ENCODE data around the gene INPP5K. TPM values are rescaled to one million over a fixed set of nuclear protein-coding genes. Genes with fewer than 3 reads are reported as not detected.

Gene INPP5K
- total and polyA plus RNA-seq, 2 donors, result 29.7 to 37.2 TPM

DNA sequence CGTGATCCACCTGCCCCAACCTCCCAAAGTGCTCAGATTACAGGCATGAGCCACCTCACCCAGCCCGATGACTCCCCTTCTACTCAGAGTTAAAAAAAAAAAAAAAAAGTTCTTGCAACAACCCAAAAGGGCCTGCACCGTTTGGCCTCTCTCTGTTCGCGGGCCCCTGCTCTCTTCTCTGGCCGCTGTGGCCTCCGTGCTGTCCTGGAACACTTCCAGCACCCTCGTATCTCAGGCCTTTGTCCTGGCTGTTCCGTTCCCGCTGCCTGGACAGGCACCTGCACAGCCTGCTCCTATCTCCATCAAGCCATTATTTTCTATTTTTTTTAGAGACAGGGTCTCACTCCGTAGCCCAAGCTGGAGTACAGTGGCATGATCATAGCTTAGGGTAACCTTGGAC lies 34.7 kb downstream of the INPP5K start:
- Histone ChIP-seq H3K4me1 (ENCODE audit: insufficient read depth) (no peaks in the 10 kb centered on the region), H3K4me3 (ENCODE audit: low read depth, low read length) (no peak overlapping the region), H3K27ac (ENCODE audit: low read depth) (no peak overlapping the region), H3K36me3 (ENCODE audit: insufficient read depth) (peaks cover 10% of the 10 kb centered on the region)
- WGBS, result 76% methylated on average over 11 of the region's 11 CpGs
- no peak for DNase-seq (ENCODE audit: extremely low spot score)

DNA sequence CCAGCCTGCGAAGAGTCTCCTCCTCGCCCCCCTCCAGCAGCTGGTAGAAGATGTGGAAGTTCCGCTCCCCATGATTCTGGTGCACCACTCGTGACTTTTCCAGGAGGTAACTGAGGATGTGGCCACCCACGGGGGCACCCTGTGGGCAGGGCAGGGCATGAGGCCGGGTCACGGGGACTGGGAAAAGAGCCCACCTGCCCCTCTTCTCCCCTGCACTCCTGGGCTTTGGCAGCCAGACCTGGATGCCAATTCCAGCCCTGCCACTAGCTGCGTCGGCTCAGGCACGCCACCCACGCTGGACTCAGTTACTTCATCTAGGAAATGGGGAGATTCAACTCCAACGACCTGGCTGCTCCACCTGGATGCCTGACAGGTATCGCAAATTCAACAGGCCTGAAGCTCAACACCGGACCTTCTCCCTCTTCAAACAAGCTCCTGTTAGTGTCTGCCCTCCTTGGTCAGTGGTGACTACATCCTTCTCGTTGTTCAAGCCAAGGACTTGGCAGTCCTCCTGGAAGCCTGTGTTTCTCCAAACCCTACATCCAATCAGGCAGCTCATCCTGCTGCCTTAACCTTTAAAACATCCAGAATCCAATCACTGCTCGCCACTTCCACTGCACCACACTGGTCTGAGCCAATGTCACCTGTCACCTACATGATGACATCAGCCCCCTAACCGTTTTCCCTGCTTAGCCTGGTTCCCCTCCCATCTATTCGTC lies 35.5 kb downstream of the INPP5K start:
- no peak for DNase-seq (ENCODE audit: extremely low spot score)
- Histone ChIP-seq H3K4me1 (ENCODE audit: insufficient read depth) (no peaks in the 10 kb centered on the region), H3K27ac (ENCODE audit: low read depth) (no peak overlapping the region), H3K4me3 (ENCODE audit: low read depth, low read length) (no peak overlapping the region), H3K36me3 (ENCODE audit: insufficient read depth) (peaks cover 10% of the 10 kb centered on the region)
- WGBS, result 81% methylated on average over 18 of the region's 18 CpGs

DNA sequence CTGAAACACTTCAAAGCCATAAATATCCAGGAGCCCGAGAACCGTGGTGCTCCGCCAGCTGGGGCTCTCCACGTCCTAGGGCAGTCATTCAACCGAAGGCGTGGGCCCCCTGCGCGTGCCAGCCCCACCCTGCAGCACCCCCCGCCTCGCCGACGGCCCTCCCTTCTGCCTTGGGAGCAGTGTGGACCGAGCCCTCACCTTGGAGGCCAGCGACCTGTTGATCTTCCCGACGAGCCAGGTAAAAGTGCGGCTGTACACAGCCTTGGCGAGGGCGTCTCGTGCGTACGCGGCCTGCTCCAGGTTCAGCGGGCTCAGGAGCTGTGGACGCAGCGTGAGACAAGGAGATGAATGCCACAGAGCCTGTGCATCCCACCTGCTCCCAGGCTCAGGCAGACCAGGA lies 38.0 kb downstream of the INPP5K start:
- H3K4me3 ChIP-seq (ENCODE audit: low read depth, low read length), result no peak overlapping the region
- no peaks in the 10 kb centered on the region for H3K4me1 ChIP-seq (ENCODE audit: insufficient read depth)
- WGBS, result 90% methylated on average over 26 of the region's 26 CpGs
- DNase-seq (ENCODE audit: extremely low spot score), result no peak
- peaks cover 9% of the 10 kb centered on the region for H3K36me3 ChIP-seq (ENCODE audit: insufficient read depth)
- H3K27ac ChIP-seq (ENCODE audit: low read depth), result no peak overlapping the region

DNA sequence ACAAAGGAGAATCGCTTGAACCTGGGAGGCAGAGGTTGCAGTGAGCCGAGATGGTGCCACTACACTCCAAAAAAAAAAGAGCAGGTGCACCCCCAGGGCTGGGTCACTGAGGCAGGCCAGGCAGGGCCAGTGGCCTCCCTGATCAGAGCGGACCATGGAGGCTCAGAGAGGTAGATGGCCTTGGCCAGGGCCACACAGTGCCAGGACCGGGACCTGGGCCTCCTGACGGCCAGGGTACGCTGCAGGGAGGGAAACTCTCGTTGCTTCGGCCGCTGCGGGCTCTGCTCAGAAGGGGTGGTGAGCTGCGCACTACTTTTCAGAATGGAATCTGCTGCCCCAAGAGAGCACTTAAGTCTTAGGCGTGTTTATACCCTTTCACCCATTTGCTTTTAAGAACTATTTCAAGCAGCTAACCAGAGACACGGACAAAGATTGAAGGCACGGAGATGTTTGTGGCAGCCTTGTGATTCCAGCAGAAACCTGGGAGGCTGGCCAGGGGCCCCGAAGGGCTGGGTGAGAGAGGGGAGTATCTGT lies 41.0 kb downstream of the INPP5K start:
- Histone ChIP-seq H3K4me3 (ENCODE audit: low read depth, low read length) (no peak overlapping the region), H3K27ac (ENCODE audit: low read depth) (no peak overlapping the region), H3K36me3 (ENCODE audit: insufficient read depth) (peaks cover 7% of the 10 kb centered on the region), H3K4me1 (ENCODE audit: insufficient read depth) (no peaks in the 10 kb centered on the region)
- 85% methylated on average over 15 of the region's 15 CpGs for WGBS
- no peak for DNase-seq (ENCODE audit: extremely low spot score)

DNA sequence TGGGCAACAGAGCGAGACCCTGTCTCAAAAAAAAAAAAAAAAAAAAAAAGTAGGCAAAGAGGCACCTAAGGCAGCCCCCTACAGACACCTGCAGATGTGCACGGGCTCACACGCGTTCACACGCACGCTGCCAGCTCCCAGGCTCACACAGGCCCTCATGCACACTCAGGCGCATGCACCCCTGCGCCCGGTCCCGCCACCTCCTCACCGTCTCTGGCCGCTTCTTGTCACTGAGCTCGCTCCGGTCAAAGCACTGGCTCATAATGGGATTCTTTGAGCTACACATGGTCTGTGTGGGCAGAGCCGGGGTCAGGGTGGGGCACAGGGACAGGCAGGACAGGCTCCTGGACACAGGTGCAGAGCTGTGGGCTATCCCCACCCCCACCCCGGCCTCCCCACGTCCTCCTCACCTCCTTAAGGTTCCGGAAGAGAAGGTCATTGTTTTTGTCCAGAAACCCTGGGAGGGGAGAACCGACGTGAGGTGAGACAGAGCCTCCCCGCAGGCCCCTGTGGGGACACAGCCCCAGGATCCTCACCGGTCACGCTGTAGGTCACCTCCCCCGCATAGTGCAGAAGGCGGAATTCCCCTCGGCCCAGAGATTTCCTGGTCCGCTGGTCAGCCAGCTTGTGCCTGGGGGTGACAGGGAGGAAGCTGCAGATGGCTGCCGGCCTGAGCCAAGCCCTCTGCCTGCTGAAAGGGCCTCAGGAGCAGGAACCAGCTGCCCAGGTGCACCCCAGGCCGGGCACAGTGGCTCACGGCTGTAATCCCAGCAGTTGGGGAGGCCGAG lies 41.8 kb downstream of the INPP5K start:
- no peaks in the 10 kb centered on the region for H3K4me1 ChIP-seq (ENCODE audit: insufficient read depth)
- DNase-seq (ENCODE audit: extremely low spot score), result no peak
- peaks cover 7% of the 10 kb centered on the region for H3K36me3 ChIP-seq (ENCODE audit: insufficient read depth)
- no peak overlapping the region for H3K4me3 ChIP-seq (ENCODE audit: low read depth, low read length)
- 87% methylated on average over 31 of the region's 31 CpGs for WGBS
- no peak overlapping the region for H3K27ac ChIP-seq (ENCODE audit: low read depth)

DNA sequence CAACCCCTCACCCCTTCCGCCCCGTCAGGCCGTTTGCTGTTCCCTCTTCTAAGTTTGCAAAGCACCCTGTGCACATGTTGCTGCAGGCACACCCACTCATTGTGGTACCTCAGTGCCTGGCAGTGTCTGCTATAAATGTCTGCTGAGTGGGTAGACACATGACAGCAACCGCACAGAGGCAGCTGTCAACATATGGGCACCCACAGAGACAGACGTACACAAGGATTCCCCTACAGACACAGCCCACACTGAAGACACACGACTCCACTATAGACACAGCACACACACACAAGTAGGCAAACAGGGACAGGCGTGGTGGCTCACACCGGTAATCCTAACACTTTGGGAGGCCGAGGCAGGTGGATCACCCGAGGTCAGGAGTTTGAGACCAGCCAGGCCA lies 42.6 kb downstream of the INPP5K start:
- Histone ChIP-seq H3K36me3 (ENCODE audit: insufficient read depth) (peaks cover 7% of the 10 kb centered on the region), H3K27ac (ENCODE audit: low read depth) (no peak overlapping the region), H3K4me3 (ENCODE audit: low read depth, low read length) (no peak overlapping the region), H3K4me1 (ENCODE audit: insufficient read depth) (no peaks in the 10 kb centered on the region)
- 86% methylated on average over 10 of the region's 10 CpGs for WGBS
- DNase-seq (ENCODE audit: extremely low spot score), result no peak

DNA sequence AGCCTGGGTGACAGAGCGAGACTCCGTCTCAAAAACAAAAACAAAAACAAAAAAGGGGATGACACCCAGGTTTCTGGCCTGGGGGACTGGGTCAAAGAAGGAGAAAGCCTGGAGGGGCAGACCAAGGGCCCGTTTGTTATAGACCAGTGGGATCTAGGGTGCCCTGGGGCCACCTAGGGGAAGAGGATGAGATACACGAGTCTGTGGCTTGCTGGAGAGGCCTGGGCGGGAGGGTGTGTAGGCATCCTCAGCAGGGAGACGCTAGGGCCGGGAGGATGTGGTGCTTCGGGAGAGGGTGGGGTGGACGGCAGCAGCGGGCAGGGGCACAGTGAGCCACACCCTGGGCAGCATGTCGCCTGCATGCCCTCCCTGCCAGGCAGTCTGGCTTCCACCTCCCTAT lies 43.2 kb downstream of the INPP5K start:
- no peak overlapping the region for H3K4me3 ChIP-seq (ENCODE audit: low read depth, low read length)
- no peak for DNase-seq (ENCODE audit: extremely low spot score)
- no peaks in the 10 kb centered on the region for H3K4me1 ChIP-seq (ENCODE audit: insufficient read depth)
- H3K36me3 ChIP-seq (ENCODE audit: insufficient read depth), result peaks cover 1% of the 10 kb centered on the region
- no peak overlapping the region for H3K27ac ChIP-seq (ENCODE audit: low read depth)
- 62% methylated on average over 11 of the region's 11 CpGs for WGBS

DNA sequence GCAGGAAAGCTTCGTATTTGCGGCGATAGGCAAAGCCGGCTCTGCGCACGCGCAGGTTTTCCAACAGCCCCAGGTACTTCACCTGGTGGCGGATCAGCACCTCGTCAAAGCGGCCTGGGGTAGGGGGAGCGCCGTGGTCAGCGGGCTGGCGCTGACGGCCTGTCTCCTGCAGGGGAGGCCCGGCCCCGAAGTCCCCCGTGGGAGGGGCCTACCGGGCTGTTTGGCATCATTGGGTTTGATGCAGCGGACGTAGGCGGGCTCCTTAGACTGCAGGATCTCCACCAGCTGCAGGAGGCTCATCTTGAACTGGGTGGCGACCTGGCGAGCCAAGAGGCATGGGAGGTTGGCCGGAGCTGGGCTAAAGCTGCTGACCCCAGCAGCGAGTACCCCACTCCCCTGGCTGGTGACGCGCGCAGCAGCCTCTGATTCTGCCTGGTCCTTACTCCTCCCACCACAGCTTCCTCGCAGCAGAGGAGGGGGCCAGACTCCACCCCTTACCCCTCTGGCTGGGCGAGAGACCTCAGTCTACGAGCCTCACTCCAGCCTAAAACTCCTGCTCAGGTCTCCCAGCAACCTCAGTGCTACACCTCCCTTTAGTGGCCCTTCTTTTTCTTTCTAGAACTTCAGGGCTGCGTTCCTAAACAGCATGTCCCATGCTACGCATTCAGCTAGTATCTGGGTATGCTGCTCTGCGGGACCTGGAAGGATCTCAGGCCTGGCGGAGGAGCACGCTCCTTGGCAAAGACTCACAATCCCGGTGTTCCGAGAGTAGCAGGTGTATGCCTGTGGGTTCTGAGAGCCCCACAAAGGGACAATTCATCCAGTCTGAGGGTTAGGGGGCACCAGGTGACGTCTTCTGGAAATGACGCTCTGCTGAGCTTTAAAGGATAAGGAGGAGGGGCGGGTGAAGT lies 44.2 kb downstream of the INPP5K start:
- no peaks in the 10 kb centered on the region for H3K36me3 ChIP-seq (ENCODE audit: insufficient read depth)
- H3K4me1 ChIP-seq (ENCODE audit: insufficient read depth), result no peaks in the 10 kb centered on the region
- H3K27ac ChIP-seq (ENCODE audit: low read depth), result no peak overlapping the region
- H3K4me3 ChIP-seq (ENCODE audit: low read depth, low read length), result no peak overlapping the region
- DNase-seq (ENCODE audit: extremely low spot score), result no peak
- WGBS, result 80% methylated on average over 42 of the region's 42 CpGs

DNA sequence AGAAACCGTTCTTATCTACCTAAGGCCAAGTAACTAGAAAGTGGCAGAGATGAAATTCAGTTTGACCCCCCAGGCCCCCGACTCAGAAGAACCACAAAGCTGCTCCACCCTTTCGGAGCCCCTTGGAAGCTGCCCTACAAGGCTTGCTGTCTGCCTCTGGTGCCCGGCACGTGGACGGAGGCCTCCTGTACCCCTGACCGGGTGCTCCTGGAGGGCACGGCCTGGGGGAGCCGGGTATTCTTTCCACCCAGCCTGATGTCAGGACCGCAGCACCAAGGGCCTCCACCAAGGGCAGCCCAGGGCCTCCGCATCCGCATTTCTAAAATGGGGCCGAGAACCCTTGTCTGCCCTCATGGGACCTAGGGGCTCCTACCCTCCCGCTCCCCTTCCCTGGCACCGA lies 44.9 kb downstream of the INPP5K start:
- H3K4me3 ChIP-seq (ENCODE audit: low read depth, low read length), result no peak overlapping the region
- H3K27ac ChIP-seq (ENCODE audit: low read depth), result no peak overlapping the region
- DNase-seq (ENCODE audit: extremely low spot score), result no peak
- WGBS, result 92% methylated on average over 15 of the region's 15 CpGs
- no peaks in the 10 kb centered on the region for H3K4me1 ChIP-seq (ENCODE audit: insufficient read depth)
- no peaks in the 10 kb centered on the region for H3K36me3 ChIP-seq (ENCODE audit: insufficient read depth)

DNA sequence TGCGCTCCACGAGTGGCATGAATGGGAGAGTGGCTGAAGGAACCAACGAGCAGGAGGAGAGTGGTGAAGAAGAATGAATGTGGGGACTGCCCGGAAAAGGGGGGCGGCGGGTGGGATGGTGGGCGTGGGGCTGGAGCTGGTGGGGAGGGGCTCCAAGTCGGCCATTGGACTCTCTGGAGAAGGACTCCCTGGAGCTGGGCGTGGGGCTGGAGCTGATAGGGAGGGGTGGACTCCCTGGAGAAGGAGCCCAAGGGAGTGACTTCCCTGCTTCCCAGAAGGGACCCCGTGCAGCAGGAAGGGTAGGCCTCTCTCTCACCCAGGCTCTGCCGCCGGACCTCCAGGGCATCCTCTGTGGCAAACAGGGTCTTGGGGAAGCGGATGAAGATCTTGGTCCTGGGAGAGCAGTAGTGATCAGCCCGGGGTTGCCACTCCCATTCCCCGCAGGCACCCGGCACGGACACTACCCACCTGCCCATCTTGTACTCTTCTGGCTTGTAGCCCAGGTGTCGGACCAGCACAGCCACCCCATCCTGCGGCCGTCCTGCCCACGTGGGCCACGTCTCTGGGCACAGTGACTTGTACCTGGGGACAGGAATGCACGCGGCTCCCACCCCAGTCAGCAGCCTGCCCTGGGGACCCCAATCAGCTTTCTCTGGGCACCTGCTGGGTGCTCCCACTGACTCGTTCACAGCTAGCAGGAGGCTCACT lies 45.5 kb downstream of the INPP5K start:
- no peaks in the 10 kb centered on the region for H3K4me1 ChIP-seq (ENCODE audit: insufficient read depth)
- no peak overlapping the region for H3K4me3 ChIP-seq (ENCODE audit: low read depth, low read length)
- 80% methylated on average over 25 of the region's 25 CpGs for whole genome bisulfite sequencing
- H3K36me3 ChIP-seq (ENCODE audit: insufficient read depth), result no peaks in the 10 kb centered on the region
- no peak overlapping the region for H3K27ac ChIP-seq (ENCODE audit: low read depth)
- no peak for DNase-seq (ENCODE audit: extremely low spot score)

DNA sequence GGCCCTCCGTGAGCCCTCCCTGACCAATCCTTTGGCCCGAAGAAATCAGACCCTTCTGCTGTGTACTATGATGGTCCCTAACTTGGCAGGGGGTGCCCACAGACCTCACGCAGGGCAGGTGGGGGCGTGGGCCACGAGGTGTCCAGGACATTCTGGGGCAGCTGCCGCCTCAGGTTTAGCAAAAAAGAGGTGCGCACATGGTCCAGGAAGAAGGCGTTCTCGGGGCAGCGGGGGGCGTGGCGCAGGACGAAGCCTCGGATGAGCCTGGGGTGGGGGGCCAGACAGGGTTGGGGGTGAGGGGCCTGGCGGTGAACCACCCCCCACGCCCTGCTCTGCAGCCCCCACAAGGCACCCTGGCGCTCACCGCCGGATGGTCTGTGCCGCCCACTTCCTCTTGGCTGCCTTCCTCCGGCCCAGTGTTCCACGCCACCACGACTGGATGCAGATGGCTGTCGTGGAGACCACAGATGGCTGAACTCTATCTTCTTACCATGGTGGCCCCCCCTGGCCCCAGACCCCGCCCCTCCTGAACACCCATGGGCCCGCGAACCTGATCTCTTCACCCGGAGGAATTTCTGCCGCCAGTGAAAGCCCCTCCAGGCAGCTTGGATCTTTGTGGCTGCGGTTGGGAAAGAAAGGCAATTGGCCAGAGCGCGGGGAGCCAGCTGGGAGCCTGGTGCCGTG lies 46.2 kb downstream of the INPP5K start:
- no peak overlapping the region for H3K4me3 ChIP-seq (ENCODE audit: low read depth, low read length)
- H3K36me3 ChIP-seq (ENCODE audit: insufficient read depth), result no peaks in the 10 kb centered on the region
- H3K4me1 ChIP-seq (ENCODE audit: insufficient read depth), result no peaks in the 10 kb centered on the region
- H3K27ac ChIP-seq (ENCODE audit: low read depth), result no peak overlapping the region
- DNase-seq (ENCODE audit: extremely low spot score), result no peak
- 80% methylated on average over 33 of the region's 33 CpGs for WGBS

DNA sequence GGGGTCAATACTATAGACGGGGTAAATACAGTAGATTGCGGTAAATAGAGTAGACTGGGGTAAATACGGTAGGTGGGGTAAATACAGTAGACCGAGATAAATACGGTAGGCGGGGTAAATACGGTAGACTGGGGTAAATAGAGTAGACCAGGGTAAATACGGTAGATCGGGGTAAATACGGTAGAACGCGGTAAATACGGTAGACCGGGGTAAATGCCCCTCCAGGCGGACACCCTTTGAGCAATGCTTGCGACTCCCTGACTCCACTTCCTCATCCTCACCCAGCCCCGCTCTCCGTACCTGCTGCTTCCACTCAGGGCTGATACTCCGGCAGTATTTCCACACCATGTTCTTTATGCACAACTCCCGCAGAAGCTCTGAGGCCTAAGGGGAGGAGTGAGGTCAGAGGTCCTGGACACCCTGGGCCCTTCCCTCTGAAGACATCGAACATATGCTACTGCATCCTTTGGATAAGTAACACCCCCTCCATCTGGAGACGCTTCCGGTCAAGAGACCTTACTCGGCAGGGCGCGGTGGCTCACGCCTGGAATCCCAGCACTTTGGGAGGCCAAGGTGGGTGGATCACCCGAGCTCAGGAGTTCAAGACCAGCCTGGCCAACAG lies 47.1 kb downstream of the INPP5K start:
- Histone ChIP-seq H3K4me3 (ENCODE audit: low read depth, low read length) (no peak overlapping the region), H3K27ac (ENCODE audit: low read depth) (no peak overlapping the region), H3K36me3 (ENCODE audit: insufficient read depth) (no peaks in the 10 kb centered on the region), H3K4me1 (ENCODE audit: insufficient read depth) (no peaks in the 10 kb centered on the region)
- no peak for DNase-seq (ENCODE audit: extremely low spot score)
- WGBS, result 68% methylated on average over 28 of the region's 28 CpGs

Data from urinary bladder (tissue), 4 donors.